T-cell (primary cell): ENCODE results near the gene BBOF1. TPM values are rescaled to one million over a fixed set of nuclear protein-coding genes. Genes with fewer than 3 reads are reported as not detected.
"Not testable (repeated sequence)": the region's sequence is repeated elsewhere in the genome, so short reads cannot be mapped to it uniquely, and the experiment has no call there.

Experiments used
- ATAC-seq, 4 experiments: fragments of 200-7000 bp in 3 of 4; fragments of 150-1000 bp in 1 of 4; cut with Tn5 transposase; replicated peaks in 1 of 4; 1 replicate in 3 of 4; 2 replicates in 1 of 4; pipeline ENCODE4 v1.10.0; 2021; ENCODE audit warnings: moderate library complexity in 3 of 4, mild to moderate bottlenecking in 2 of 4, moderate number of reproducible peaks in 1 of 4
- CTCF ChIA-PET, 2 donors: fragments of 300-600 bp; sonication (Branson Sonifier 250); formaldehyde crosslinking; loops; one replicate each; lab custom pipeline; 2022; ENCODE audit warnings: antibody characterized with exemption in 2 of 2; lab: Charles Lee
- POLR2A ChIA-PET, 2 donors: fragments of 300-600 bp; sonication (Branson Sonifier 250); formaldehyde crosslinking; loops; one replicate each; lab custom pipeline; 2022; ENCODE audit warnings: antibody characterized with exemption in 2 of 2; lab: Charles Lee
- DNase-seq, 35 experiments: peaks; one replicate each; pipeline versions ENCODE4 v3.0.0 to v3.0.0-alpha.2; 2013 to 2023
- H3K27ac ChIP-seq: one replicate; pipeline ENCODE4 v1.5.1; 2013; ENCODE audit warnings: low read length
- H3K27me3 ChIP-seq, 2 experiments: replicated peaks in 1 of 2; 1 replicate in 1 of 2; 2 replicates in 1 of 2; pipeline versions ENCODE4 v1.6.1 to v1.7.0; 2013; ENCODE audit warnings: low read length in 1 of 2, mixed read lengths in 1 of 2; ENCODE audit not compliant: control insufficient read depth in 2 of 2, insufficient read depth in 2 of 2; ENCODE audit errors: extremely low read depth in 1 of 2
- H3K36me3 ChIP-seq, 2 donors: 1 replicate in 1 of 2; 2 replicates in 1 of 2; pipeline versions ENCODE4 v1.6.1 to v1.7.0; 2013; ENCODE audit warnings: low read length in 1 of 2; ENCODE audit not compliant: control insufficient read depth in 2 of 2, insufficient read depth in 1 of 2; ENCODE audit errors: extremely low read depth in 1 of 2
- H3K4me1 ChIP-seq, 2 experiments: 1 replicate in 1 of 2; 2 replicates in 1 of 2; pipeline versions ENCODE4 v1.6.1 to v1.7.0; 2013; ENCODE audit warnings: low read length in 2 of 2, mixed read lengths in 1 of 2; ENCODE audit not compliant: insufficient read depth in 2 of 2, control insufficient read depth in 1 of 2; ENCODE audit errors: extremely low read depth in 1 of 2
- H3K4me3 ChIP-seq, 2 donors: 1 replicate in 1 of 2; 2 replicates in 1 of 2; pipeline versions ENCODE4 v1.5.1 to v1.7.0; 2013; ENCODE audit warnings: mild to moderate bottlenecking in 2 of 2, low read length in 1 of 2, moderate library complexity in 1 of 2; ENCODE audit not compliant: control insufficient read depth in 1 of 2; ENCODE audit errors: extremely low read depth in 1 of 2
- H3K9me3 ChIP-seq: 2 replicates; pipeline ENCODE4 v1.7.0; 2013
- H3K27ac Mint-ChIP-seq, 2 donors: one replicate each; pipeline ENCODE4 v1.8.0; 2020 to 2021; ENCODE audit warnings: mild to moderate bottlenecking in 2 of 2, mixed read lengths in 2 of 2
- H3K27me3 Mint-ChIP-seq, 2 donors: one replicate each; pipeline ENCODE4 v1.8.0; 2021 to 2022; ENCODE audit warnings: mixed read lengths in 2 of 2
- H3K36me3 Mint-ChIP-seq: one replicate; pipeline ENCODE4 v1.8.0; 2021; ENCODE audit warnings: mixed read lengths
- H3K4me1 Mint-ChIP-seq, 3 donors: one replicate each; pipeline ENCODE4 v1.8.0; 2020 to 2022; ENCODE audit warnings: mixed read lengths in 3 of 3, mild to moderate bottlenecking in 1 of 3
- H3K4me3 Mint-ChIP-seq, 3 donors: one replicate each; pipeline ENCODE4 v1.8.0; 2020 to 2022; ENCODE audit warnings: mild to moderate bottlenecking in 3 of 3, mixed read lengths in 3 of 3, moderate library complexity in 3 of 3
- H3K9me3 Mint-ChIP-seq, 3 donors: one replicate each; pipeline ENCODE4 v1.8.0; 2020 to 2022; ENCODE audit warnings: mixed read lengths in 3 of 3
- WGBS: methylation state at CpG from one replicate; pipeline ENCODE4 v1.1.5; 2013; ENCODE audit warnings: missing lambda C conversion rate; ENCODE audit not compliant: insufficient coverage; 5-methylcytosine and 5-hydroxymethylcytosine counted together
- total RNA-seq, 35 experiments: library from RNA in 6 of 35; stranded (reverse) in 6 of 35; fragments of 120-200 nt in 1 of 35; gene quantifications; one replicate each; pipeline versions ENCODE4 v1.2.1 to v1.2.4 and lab custom pipeline; 2013 to 2026

BBOF1 gene
- total RNA-seq (1 to 10 TPM; 1.8 to 3.1 (median 2.3) TPM), total RNA-seq (lab: John Stamatoyannopoulos, UW) (1.4 to 7.3 (median 4.0) reads per million in 29 experiments)
- 4.3 TPM for total RNA-seq (2013)

- H3K4me3 ChIP-seq: peak within 1 kb of the TSS; percentile 84 to 94
- H3K36me3 ChIP-seq: peaks cover 0 to 4% of the 10 kb centered on the region in 2 donors
- peaks cover 4% of the 10 kb centered on the region for H3K36me3 Mint-ChIP-seq
- H3K27ac Mint-ChIP-seq: peak within 1 kb of the TSS; percentile 94 to 96
- POLR2A ChIA-PET: interaction anchor here in 1 of 2 donors (0.6 to 1.2 kb wide), 4 partner anchors 55 to 1637 kb away, joined by 3 to 11 read pairs (median 4); partner anchors contain the start of genes COQ6 and FAM161B
- H3K27me3 ChIP-seq: no peaks in the 10 kb centered on the region
- DNase-seq (peak; percentile 69 to 94 (median 83)), ATAC-seq (peak; percentile 95 to 99 (median 97))
- CTCF ChIA-PET: interaction anchor here in 1 of 2 donors (0.6 to 0.7 kb wide), 2 partner anchors 43 to 248 kb away, joined by 3 read pairs; no protein-coding TSS in a partner anchor
- H3K9me3 Mint-ChIP-seq: no peaks in the 10 kb centered on the region
- under 1% methylated on average over 93 of the region's 93 CpGs for WGBS
- peaks cover 4 to 16% of the 10 kb centered on the region in 2 experiments for H3K4me1 ChIP-seq
- no peaks in the 10 kb centered on the region for H3K9me3 ChIP-seq
- H3K4me3 Mint-ChIP-seq: peak within 1 kb of the TSS; percentile 89 to 94 (median 92)
- peak within 1 kb of the TSS; percentile 90 for H3K27ac ChIP-seq
- peaks cover 15 to 17% (median 16%) of the 10 kb centered on the region in 3 donors for H3K4me1 Mint-ChIP-seq
- H3K27me3 Mint-ChIP-seq: no peaks in the 10 kb centered on the region
These were observed at the start of gene BBOF1, which contains the start of gene ENTPD5 for GRCh38 chr14:74018586-74019407. TSS of gene BBOF1 (plus strand) at chr14:74019349. CDS start at chr14:74019479, 130 bp downstream. TSS of gene ENTPD5 (minus strand) at chr14:74019288. CDS start at chr14:73988102, 31,186 bp downstream.

GRCh38 chr14:73973497-73973896 is 45.7 kb upstream of the BBOF1 start:
- no peak for DNase-seq
- ATAC-seq: no peak
- no peaks in the 10 kb centered on the region for H3K9me3 Mint-ChIP-seq
- Histone ChIP-seq H3K36me3 (peaks cover 6 to 20% of the 10 kb centered on the region in 2 donors), H3K27ac (no peak overlapping the region), H3K27me3 (no peaks in the 10 kb centered on the region), H3K4me3 (no peak overlapping the region), H3K4me1 (no peaks in the 10 kb centered on the region), H3K9me3 (no peaks in the 10 kb centered on the region)
- no peaks in the 10 kb centered on the region for H3K27me3 Mint-ChIP-seq
- 92% methylated on average over 2 of the region's 2 CpGs for WGBS
- CTCF ChIA-PET: no interaction called here
- peaks cover 33% of the 10 kb centered on the region for H3K36me3 Mint-ChIP-seq
- POLR2A ChIA-PET: interaction anchor here in 1 of 2 donors (0.6 kb wide), 1 partner anchor 319 kb away, joined by 3 read pairs; no protein-coding TSS in a partner anchor
- H3K27ac Mint-ChIP-seq: no peak overlapping the region
- H3K4me3 Mint-ChIP-seq: no peak overlapping the region
- no peaks in the 10 kb centered on the region for H3K4me1 Mint-ChIP-seq

GRCh38 chr14:73976125-73976524 is 43.0 kb upstream of the BBOF1 start:
- no peak overlapping the region for H3K27ac ChIP-seq
- Mint-ChIP-seq H3K36me3 (peaks cover 30% of the 10 kb centered on the region), H3K4me1 (no peaks in the 10 kb centered on the region), H3K9me3 (no peaks in the 10 kb centered on the region), H3K27ac (no peak overlapping the region), H3K27me3 (no peaks in the 10 kb centered on the region), H3K4me3 (no peak overlapping the region)
- DNase-seq: no peak
- 100% methylated on average over 2 of the region's 6 CpGs for WGBS
- POLR2A ChIA-PET: no interaction called here
- no peak for ATAC-seq
- CTCF ChIA-PET: no interaction called here
- H3K36me3 ChIP-seq: peaks cover 0 to 17% of the 10 kb centered on the region in 2 donors
- no peaks in the 10 kb centered on the region for H3K4me1 ChIP-seq
- no peaks in the 10 kb centered on the region for H3K9me3 ChIP-seq
- H3K4me3 ChIP-seq: no peak overlapping the region
- no peaks in the 10 kb centered on the region for H3K27me3 ChIP-seq

- Mint-ChIP-seq H3K4me3 (no peak overlapping the region), H3K27ac (no peak overlapping the region), H3K27me3 (no peaks in the 10 kb centered on the region), H3K36me3 (peaks cover 18% of the 10 kb centered on the region), H3K4me1 (no peaks in the 10 kb centered on the region), H3K9me3 (no peaks in the 10 kb centered on the region)
- Histone ChIP-seq H3K4me1 (no peaks in the 10 kb centered on the region), H3K9me3 (no peaks in the 10 kb centered on the region), H3K36me3 (peaks cover 0 to 13% of the 10 kb centered on the region in 2 donors), H3K4me3 (no peak overlapping the region), H3K27ac (no peak overlapping the region), H3K27me3 (no peaks in the 10 kb centered on the region)
- ChIA-PET CTCF (no interaction called here), POLR2A (interaction anchor here in 1 of 2 donors (0.6 kb wide), 1 partner anchor 1507 kb away, joined by 4 read pairs; no protein-coding TSS in a partner anchor)
- WGBS: 100% methylated on average over 2 of the region's 4 CpGs
- DNase-seq: no peak
- no peak for ATAC-seq
These were observed 41.3 kb upstream of the BBOF1 start for GRCh38 chr14:73977896-73978295.

GRCh38 chr14:73988065-73988464 is 31.1 kb upstream of the BBOF1 start:
- H3K4me1 Mint-ChIP-seq: no peaks in the 10 kb centered on the region
- ChIA-PET POLR2A (no interaction called here), CTCF (no interaction called here)
- ATAC-seq: no peak
- Histone ChIP-seq H3K9me3 (no peaks in the 10 kb centered on the region), H3K36me3 (peaks cover 0 to 13% of the 10 kb centered on the region in 2 donors), H3K4me1 (no peaks in the 10 kb centered on the region), H3K27me3 (no peaks in the 10 kb centered on the region), H3K27ac (no peak overlapping the region), H3K4me3 (no peak overlapping the region)
- no peak for DNase-seq
- no CpG with 5 or more reads among the region's 3 CpGs for WGBS
- H3K27ac Mint-ChIP-seq: no peak overlapping the region
- H3K9me3 Mint-ChIP-seq: no peaks in the 10 kb centered on the region
- no peak overlapping the region for H3K4me3 Mint-ChIP-seq
- H3K27me3 Mint-ChIP-seq: no peaks in the 10 kb centered on the region
- H3K36me3 Mint-ChIP-seq: peaks cover 28% of the 10 kb centered on the region

GRCh38 chr14:73988656-73989055 is 30.5 kb upstream of the BBOF1 start:
- H3K27me3 Mint-ChIP-seq, H3K27ac ChIP-seq, H3K9me3 ChIP-seq, H3K4me1 Mint-ChIP-seq, DNase-seq, H3K4me3 ChIP-seq, H3K9me3 Mint-ChIP-seq, POLR2A ChIA-PET, H3K27me3 ChIP-seq, H3K4me1 ChIP-seq, ATAC-seq, H3K27ac Mint-ChIP-seq, H3K4me3 Mint-ChIP-seq: not testable (repeated sequence)
- H3K36me3 Mint-ChIP-seq: peaks cover 28% of the 10 kb centered on the region
- 92% methylated on average over 4 of the region's 7 CpGs for WGBS
- peaks cover 0 to 13% of the 10 kb centered on the region in 2 donors for H3K36me3 ChIP-seq
- CTCF ChIA-PET: interaction anchor here in 1 of 2 donors (0.5 kb wide), 1 partner anchor 10 kb away, joined by 4 read pairs; no protein-coding TSS in a partner anchor
